SK-N-SH treated with all-trans-retinoic acid at 6 μM for 48 hours (cell line): Measurements from ENCODE around the gene RAE1.

Experiments
- ESRRG ChIP-seq: fragments of 250-450 bp; sonication (Bioruptor Pico); IDR thresholded peaks from 2 replicates; pipeline ENCODE4 v1.6.1; 2021; ENCODE audit warnings: mild to moderate bottlenecking
- GLIS3 ChIP-seq: fragments of 250-450 bp; sonication (Bioruptor Pico); IDR thresholded peaks from 2 replicates; pipeline ENCODE4 v1.5.0; 2020; ENCODE audit warnings: mild to moderate bottlenecking, moderate library complexity
- PPARA ChIP-seq: fragments of 250-450 bp; sonication (Bioruptor Pico); IDR thresholded peaks from 2 replicates; pipeline ENCODE4 v1.5.0; 2020; ENCODE audit warnings: mild to moderate bottlenecking, borderline replicate concordance
- TOX ChIP-seq: fragments of 250-450 bp; sonication (Bioruptor Pico); IDR thresholded peaks from 2 replicates; pipeline ENCODE4 v1.8.0; 2021; ENCODE audit warnings: mild to moderate bottlenecking, moderate library complexity, borderline replicate concordance
- ZFP30 ChIP-seq: fragments of 450-650 bp; formaldehyde crosslinking; IDR thresholded peaks from 2 replicates; pipeline ENCODE4 v1.5.0; 2022; ENCODE audit warnings: mild to moderate bottlenecking, moderate library complexity
- ZNF70 ChIP-seq: fragments of 450-650 bp; formaldehyde crosslinking; IDR thresholded peaks from 2 replicates; pipeline ENCODE4 v1.5.0; 2020; ENCODE audit warnings: mild to moderate bottlenecking, moderate library complexity
- TF ChIP-seq, protein P1 (sequence below): fragments of 250-450 bp; sonication (Bioruptor Pico); IDR thresholded peaks from 2 replicates; pipeline ENCODE4 v1.5.0; 2020; ENCODE audit warnings: mild to moderate bottlenecking, moderate library complexity
- TF ChIP-seq, protein P2 (sequence below): fragments of 250-450 bp; sonication (Bioruptor Pico); IDR thresholded peaks from 2 replicates; pipeline ENCODE4 v1.8.0; 2020; ENCODE audit warnings: mild to moderate bottlenecking, moderate library complexity, borderline replicate concordance

DNA sequence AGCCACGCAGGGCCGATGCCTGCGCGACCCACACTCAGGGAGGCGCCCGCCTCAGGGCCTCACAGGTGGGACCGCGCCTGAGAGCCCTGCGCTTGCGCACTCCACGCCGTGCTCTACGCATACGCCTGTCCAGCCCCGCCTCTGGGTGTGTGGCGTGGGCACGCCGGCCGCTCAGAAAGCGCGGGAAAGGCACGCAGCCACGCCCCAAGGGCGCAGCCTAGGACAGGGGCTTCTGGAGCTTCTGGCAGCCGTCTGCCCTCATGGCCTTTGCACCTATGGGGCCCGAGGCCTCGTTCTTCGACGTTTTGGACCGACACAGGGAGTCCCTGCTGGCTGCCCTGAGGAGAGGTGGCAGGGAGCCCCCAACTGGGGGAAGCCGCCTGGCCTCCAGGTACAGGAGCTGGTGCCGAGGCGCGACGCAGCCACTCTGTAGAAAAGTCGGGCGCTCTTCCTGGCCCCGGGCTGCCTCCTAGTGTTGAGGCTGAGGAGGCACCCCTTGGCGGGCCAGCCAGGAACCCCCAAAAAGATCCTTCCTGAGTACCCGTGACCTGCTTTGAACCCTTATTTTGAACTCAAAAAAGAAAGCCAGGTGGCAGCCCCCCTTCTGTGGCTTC lies 21.3 kb upstream of the RAE1 start, which contains the start of gene SPO11:
- TF ChIP-seq ESRRG (no peak), PPARA (no peak), TOX (CRISPR knock-in tag) (no peak), GLIS3 (CRISPR knock-in tag) (no peak), ZNF70 (no peak), ZFP30 (CRISPR knock-in tag) (no peak)
- TF ChIP-seq, protein P1, sequence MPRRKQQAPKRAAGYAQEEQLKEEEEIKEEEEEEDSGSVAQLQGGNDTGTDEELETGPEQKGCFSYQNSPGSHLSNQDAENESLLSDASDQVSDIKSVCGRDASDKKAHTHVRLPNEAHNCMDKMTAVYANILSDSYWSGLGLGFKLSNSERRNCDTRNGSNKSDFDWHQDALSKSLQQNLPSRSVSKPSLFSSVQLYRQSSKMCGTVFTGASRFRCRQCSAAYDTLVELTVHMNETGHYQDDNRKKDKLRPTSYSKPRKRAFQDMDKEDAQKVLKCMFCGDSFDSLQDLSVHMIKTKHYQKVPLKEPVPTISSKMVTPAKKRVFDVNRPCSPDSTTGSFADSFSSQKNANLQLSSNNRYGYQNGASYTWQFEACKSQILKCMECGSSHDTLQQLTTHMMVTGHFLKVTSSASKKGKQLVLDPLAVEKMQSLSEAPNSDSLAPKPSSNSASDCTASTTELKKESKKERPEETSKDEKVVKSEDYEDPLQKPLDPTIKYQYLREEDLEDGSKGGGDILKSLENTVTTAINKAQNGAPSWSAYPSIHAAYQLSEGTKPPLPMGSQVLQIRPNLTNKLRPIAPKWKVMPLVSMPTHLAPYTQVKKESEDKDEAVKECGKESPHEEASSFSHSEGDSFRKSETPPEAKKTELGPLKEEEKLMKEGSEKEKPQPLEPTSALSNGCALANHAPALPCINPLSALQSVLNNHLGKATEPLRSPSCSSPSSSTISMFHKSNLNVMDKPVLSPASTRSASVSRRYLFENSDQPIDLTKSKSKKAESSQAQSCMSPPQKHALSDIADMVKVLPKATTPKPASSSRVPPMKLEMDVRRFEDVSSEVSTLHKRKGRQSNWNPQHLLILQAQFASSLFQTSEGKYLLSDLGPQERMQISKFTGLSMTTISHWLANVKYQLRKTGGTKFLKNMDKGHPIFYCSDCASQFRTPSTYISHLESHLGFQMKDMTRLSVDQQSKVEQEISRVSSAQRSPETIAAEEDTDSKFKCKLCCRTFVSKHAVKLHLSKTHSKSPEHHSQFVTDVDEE (CRISPR knock-in tag) = no peak
- TF ChIP-seq, protein P2, sequence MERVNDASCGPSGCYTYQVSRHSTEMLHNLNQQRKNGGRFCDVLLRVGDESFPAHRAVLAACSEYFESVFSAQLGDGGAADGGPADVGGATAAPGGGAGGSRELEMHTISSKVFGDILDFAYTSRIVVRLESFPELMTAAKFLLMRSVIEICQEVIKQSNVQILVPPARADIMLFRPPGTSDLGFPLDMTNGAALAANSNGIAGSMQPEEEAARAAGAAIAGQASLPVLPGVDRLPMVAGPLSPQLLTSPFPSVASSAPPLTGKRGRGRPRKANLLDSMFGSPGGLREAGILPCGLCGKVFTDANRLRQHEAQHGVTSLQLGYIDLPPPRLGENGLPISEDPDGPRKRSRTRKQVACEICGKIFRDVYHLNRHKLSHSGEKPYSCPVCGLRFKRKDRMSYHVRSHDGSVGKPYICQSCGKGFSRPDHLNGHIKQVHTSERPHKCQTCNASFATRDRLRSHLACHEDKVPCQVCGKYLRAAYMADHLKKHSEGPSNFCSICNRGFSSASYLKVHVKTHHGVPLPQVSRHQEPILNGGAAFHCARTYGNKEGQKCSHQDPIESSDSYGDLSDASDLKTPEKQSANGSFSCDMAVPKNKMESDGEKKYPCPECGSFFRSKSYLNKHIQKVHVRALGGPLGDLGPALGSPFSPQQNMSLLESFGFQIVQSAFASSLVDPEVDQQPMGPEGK = no peak
